Measurements from ENCODE around the gene ADGRG6.

Gene ADGRG6

GRCh38 chr6:142329486-142330113, 27.8 kb downstream of the ADGRG6 start:
- Histone ChIP-seq H3K9me3 (ENCODE audit: insufficient read depth, low read length) (no peaks in the 10 kb centered on the region), H3K27me3 (ENCODE audit: insufficient read depth, insufficient read length) (no peaks in the 10 kb centered on the region), H3K9ac (ENCODE audit: insufficient read length, low read depth) (no peak overlapping the region), H3K4me1 (ENCODE audit: insufficient read depth, insufficient read length) (no peaks in the 10 kb centered on the region), H3K4me3 (ENCODE audit: insufficient read length, low read depth) (no peak overlapping the region), H3K36me3 (ENCODE audit: insufficient read depth, insufficient read length, low read length) (no peaks in the 10 kb centered on the region)
- no peak for TF ChIP-seq ZNF274 (IDR thresholded peaks at IDR 0.05; ENCODE audit: low read depth, low read length)
- TF ChIP-seq YY1 (IDR thresholded peaks at IDR 0.05; ENCODE audit: insufficient read depth, insufficient read length), result no peak
- TF ChIP-seq SUZ12 (IDR thresholded peaks at IDR 0.05; ENCODE audit: extremely low read depth, insufficient read depth, insufficient read length), result no peak
- no peak for DNase-seq (ENCODE audit: low read depth, low spot score)

GRCh38 chr6:142331075-142331551, 29.3 kb downstream of the ADGRG6 start:
- H3K9ac ChIP-seq (ENCODE audit: insufficient read length, low read depth), result no peak overlapping the region
- no peaks in the 10 kb centered on the region for H3K9me3 ChIP-seq (ENCODE audit: insufficient read depth, low read length)
- no peaks in the 10 kb centered on the region for H3K36me3 ChIP-seq (ENCODE audit: insufficient read depth, insufficient read length, low read length)
- no peak for TF ChIP-seq SUZ12 (IDR thresholded peaks at IDR 0.05; ENCODE audit: extremely low read depth, insufficient read depth, insufficient read length)
- no peak for TF ChIP-seq YY1 (IDR thresholded peaks at IDR 0.05; ENCODE audit: insufficient read depth, insufficient read length)
- no peak for TF ChIP-seq ZNF274 (IDR thresholded peaks at IDR 0.05; ENCODE audit: low read depth, low read length)
- H3K27me3 ChIP-seq (ENCODE audit: insufficient read depth, insufficient read length), result no peaks in the 10 kb centered on the region
- no peak overlapping the region for H3K4me3 ChIP-seq (ENCODE audit: insufficient read length, low read depth)
- DNase-seq (ENCODE audit: low read depth, low spot score), result no peak
- no peaks in the 10 kb centered on the region for H3K4me1 ChIP-seq (ENCODE audit: insufficient read depth, insufficient read length)

- Histone ChIP-seq H3K9ac (ENCODE audit: insufficient read length, low read depth) (no peak overlapping the region), H3K4me3 (ENCODE audit: insufficient read length, low read depth) (no peak overlapping the region), H3K9me3 (ENCODE audit: insufficient read depth, low read length) (no peaks in the 10 kb centered on the region), H3K4me1 (ENCODE audit: insufficient read depth, insufficient read length) (no peaks in the 10 kb centered on the region), H3K27me3 (ENCODE audit: insufficient read depth, insufficient read length) (no peaks in the 10 kb centered on the region), H3K36me3 (ENCODE audit: insufficient read depth, insufficient read length, low read length) (no peaks in the 10 kb centered on the region)
- TF ChIP-seq YY1 (IDR thresholded peaks at IDR 0.05; ENCODE audit: insufficient read depth, insufficient read length), result no peak
- no peak for TF ChIP-seq ZNF274 (IDR thresholded peaks at IDR 0.05; ENCODE audit: low read depth, low read length)
- no peak for TF ChIP-seq SUZ12 (IDR thresholded peaks at IDR 0.05; ENCODE audit: extremely low read depth, insufficient read depth, insufficient read length)
- no peak for DNase-seq (ENCODE audit: low read depth, low spot score)
Observed at GRCh38 chr6:142331601-142332000, 29.8 kb downstream of the ADGRG6 start.

DNA sequence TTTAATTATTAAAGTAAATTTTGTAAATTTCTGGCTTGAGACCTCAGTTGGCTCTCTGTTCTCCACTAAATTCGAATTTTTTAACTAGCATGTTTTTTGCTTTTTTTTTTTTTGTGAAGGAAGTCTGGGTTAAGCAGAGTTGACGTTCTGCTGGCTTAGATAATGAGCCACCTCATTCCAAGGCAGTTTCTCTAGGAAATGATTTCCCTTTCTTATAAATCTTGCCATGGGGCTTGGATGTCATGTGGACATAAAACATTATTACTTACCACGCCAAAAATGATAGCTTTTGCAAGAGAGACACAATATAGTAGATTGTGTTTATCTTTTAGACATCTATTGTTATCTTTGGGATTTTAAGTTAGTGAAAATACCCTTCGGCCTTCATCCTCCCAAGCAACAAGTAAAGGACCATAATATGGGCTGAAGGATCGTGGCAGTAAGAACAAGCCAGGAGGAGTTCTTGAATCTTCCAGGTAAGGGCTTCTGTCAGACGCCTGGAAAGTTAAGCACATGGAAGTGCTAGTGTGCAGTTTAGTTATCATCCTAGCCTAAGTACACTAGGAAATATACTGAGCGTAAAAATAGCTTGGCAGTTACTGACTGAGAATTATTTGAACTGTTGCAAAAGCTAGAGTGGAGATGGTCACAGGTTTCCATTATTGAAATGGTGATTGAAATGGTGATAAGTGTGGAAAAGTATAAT, 30.7 kb downstream of the ADGRG6 start:
- Histone ChIP-seq H3K4me1 (ENCODE audit: insufficient read depth, insufficient read length) (no peaks in the 10 kb centered on the region), H3K27me3 (ENCODE audit: insufficient read depth, insufficient read length) (no peaks in the 10 kb centered on the region), H3K9ac (ENCODE audit: insufficient read length, low read depth) (no peak overlapping the region), H3K36me3 (ENCODE audit: insufficient read depth, insufficient read length, low read length) (no peaks in the 10 kb centered on the region), H3K4me3 (ENCODE audit: insufficient read length, low read depth) (no peak overlapping the region), H3K9me3 (ENCODE audit: insufficient read depth, low read length) (no peaks in the 10 kb centered on the region)
- no peak for TF ChIP-seq SUZ12 (IDR thresholded peaks at IDR 0.05; ENCODE audit: extremely low read depth, insufficient read depth, insufficient read length)
- no peak for TF ChIP-seq ZNF274 (IDR thresholded peaks at IDR 0.05; ENCODE audit: low read depth, low read length)
- TF ChIP-seq YY1 (IDR thresholded peaks at IDR 0.05; ENCODE audit: insufficient read depth, insufficient read length), result no peak
- DNase-seq (ENCODE audit: low read depth, low spot score), result no peak

DNA sequence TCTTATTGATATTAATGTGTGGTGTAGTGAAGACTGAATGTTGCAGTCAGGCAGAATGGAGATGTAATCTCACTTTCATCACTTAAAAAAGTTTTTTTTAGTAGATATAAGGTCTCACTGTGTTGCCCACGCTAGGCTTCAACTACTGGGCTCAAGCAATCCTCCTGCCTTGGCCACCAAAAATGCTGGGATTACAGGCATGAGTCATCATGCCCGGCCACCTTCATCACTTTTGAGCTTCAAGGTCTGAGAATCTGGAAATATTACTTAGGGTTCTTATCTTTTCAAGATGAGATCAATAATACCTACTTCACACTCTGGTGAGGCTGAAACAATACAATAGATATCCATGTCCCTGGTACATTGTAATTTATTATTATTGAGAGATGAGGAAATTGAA, 31.6 kb downstream of the ADGRG6 start:
- Histone ChIP-seq H3K27me3 (ENCODE audit: insufficient read depth, insufficient read length) (no peaks in the 10 kb centered on the region), H3K9me3 (ENCODE audit: insufficient read depth, low read length) (no peaks in the 10 kb centered on the region), H3K4me3 (ENCODE audit: insufficient read length, low read depth) (no peak overlapping the region), H3K9ac (ENCODE audit: insufficient read length, low read depth) (no peak overlapping the region), H3K36me3 (ENCODE audit: insufficient read depth, insufficient read length, low read length) (no peaks in the 10 kb centered on the region), H3K4me1 (ENCODE audit: insufficient read depth, insufficient read length) (no peaks in the 10 kb centered on the region)
- TF ChIP-seq SUZ12 (IDR thresholded peaks at IDR 0.05; ENCODE audit: extremely low read depth, insufficient read depth, insufficient read length), result no peak
- TF ChIP-seq YY1 (IDR thresholded peaks at IDR 0.05; ENCODE audit: insufficient read depth, insufficient read length), result no peak
- TF ChIP-seq ZNF274 (IDR thresholded peaks at IDR 0.05; ENCODE audit: low read depth, low read length), result no peak
- DNase-seq (ENCODE audit: low read depth, low spot score), result no peak

DNA sequence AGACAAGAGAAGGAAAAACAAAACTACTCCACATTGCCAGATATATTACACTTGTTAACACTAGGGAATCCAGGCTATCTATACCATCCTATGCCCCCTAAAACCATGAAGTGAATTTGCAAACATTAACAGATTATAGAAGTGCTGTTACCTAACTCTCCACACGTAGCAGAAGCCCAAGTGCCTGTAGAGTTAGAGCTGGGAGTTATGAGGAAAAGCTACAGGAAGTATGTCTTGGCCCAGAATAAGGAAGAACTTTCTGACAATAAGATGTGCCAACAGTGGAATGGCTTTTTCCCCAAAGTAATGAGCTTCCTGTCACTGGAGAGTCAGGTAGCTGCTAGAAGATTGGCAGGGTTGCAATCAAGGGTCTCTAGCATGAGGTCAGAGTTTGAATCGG, 32.5 kb downstream of the ADGRG6 start:
- H3K4me1 ChIP-seq (ENCODE audit: insufficient read depth, insufficient read length), result no peaks in the 10 kb centered on the region
- no peak overlapping the region for H3K4me3 ChIP-seq (ENCODE audit: insufficient read length, low read depth)
- H3K9ac ChIP-seq (ENCODE audit: insufficient read length, low read depth), result no peak overlapping the region
- DNase-seq (ENCODE audit: low read depth, low spot score), result no peak
- no peaks in the 10 kb centered on the region for H3K36me3 ChIP-seq (ENCODE audit: insufficient read depth, insufficient read length, low read length)
- H3K27me3 ChIP-seq (ENCODE audit: insufficient read depth, insufficient read length), result no peaks in the 10 kb centered on the region
- no peak for TF ChIP-seq ZNF274 (IDR thresholded peaks at IDR 0.05; ENCODE audit: low read depth, low read length)
- TF ChIP-seq YY1 (IDR thresholded peaks at IDR 0.05; ENCODE audit: insufficient read depth, insufficient read length), result no peak
- TF ChIP-seq SUZ12 (IDR thresholded peaks at IDR 0.05; ENCODE audit: extremely low read depth, insufficient read depth, insufficient read length), result no peak
- no peaks in the 10 kb centered on the region for H3K9me3 ChIP-seq (ENCODE audit: insufficient read depth, low read length)

DNA sequence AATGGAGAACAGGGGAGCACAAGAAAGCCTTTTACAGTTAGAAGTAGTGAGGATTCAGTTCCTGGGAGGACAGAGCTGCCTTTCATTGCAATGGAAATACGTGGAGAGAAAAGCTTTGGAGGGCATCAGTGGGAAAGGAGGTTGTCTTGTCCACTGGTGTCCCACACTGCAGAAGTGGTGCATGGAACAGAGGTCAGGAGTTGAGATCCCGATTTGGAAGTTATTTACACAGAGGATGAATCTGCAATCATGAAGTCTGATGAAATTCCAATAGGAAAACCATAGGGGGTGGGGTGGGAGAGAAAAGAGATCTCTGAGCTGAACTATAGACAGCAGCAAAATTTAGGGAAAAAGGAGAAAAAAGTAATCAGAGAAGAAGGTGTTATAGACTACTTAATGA, 33.6 kb downstream of the ADGRG6 start:
- H3K9ac ChIP-seq (ENCODE audit: insufficient read length, low read depth), result no peak overlapping the region
- no peaks in the 10 kb centered on the region for H3K36me3 ChIP-seq (ENCODE audit: insufficient read depth, insufficient read length, low read length)
- H3K4me3 ChIP-seq (ENCODE audit: insufficient read length, low read depth), result no peak overlapping the region
- no peaks in the 10 kb centered on the region for H3K9me3 ChIP-seq (ENCODE audit: insufficient read depth, low read length)
- TF ChIP-seq SUZ12 (IDR thresholded peaks at IDR 0.05; ENCODE audit: extremely low read depth, insufficient read depth, insufficient read length), result no peak
- TF ChIP-seq ZNF274 (IDR thresholded peaks at IDR 0.05; ENCODE audit: low read depth, low read length), result no peak
- TF ChIP-seq YY1 (IDR thresholded peaks at IDR 0.05; ENCODE audit: insufficient read depth, insufficient read length), result no peak
- no peaks in the 10 kb centered on the region for H3K27me3 ChIP-seq (ENCODE audit: insufficient read depth, insufficient read length)
- no peaks in the 10 kb centered on the region for H3K4me1 ChIP-seq (ENCODE audit: insufficient read depth, insufficient read length)
- no peak for DNase-seq (ENCODE audit: low read depth, low spot score)

All from NT2/D1 (cell line).